Aortic smooth muscle cell (primary cell): Measurements from ENCODE around the gene KLRC2. TPM values are rescaled to one million over a fixed set of nuclear protein-coding genes. Genes with fewer than 3 reads are reported as not detected.

Experiments used
- total RNA-seq: library from RNA; depleted of rRNA; stranded (reverse); fragments of >200 nt; gene quantifications from 2 replicates; pipeline ENCODE4 v1.2.3, GENCODE V29; 2014

KLRC2 gene
- not detected in 2 replicates for total RNA-seq

GRCh38 chr12:10435816-10436215, at the start of gene KLRC2:
KLRC2 (minus strand) TSS chr12:10436010; CDS start chr12:10435986, 24 bp downstream.

GRCh38 chr12:10453156-10453555, 17.3 kb upstream of the KLRC2 start, which contains the start of gene KLRC1:
KLRC1 (minus strand) TSS chr12:10453377; CDS start chr12:10451156, 2,221 bp downstream.

DNA sequence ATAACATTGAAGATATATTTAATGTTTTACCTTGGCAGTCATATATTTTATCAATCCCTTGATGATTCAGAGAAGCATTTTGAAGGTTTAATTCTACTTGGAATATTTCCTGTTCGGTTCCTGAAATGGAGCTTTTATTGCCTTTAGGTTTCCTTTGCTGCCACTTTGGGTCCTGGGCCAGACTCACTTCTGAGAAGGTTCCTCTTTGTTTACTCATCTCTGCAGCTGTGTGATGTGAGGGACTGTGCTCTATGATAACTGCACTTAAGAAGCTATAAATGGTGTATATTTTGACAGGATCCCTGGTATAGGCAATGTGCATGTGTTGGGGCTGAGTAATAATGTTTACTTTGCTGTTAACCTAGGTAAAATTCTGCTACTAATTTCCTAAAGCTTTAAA, 15.5 kb downstream of the KLRC2 start, which contains the start of gene KLRC3:
Gene KLRC3 (minus strand): TSS at position 262 of the 400 bp plus-strand sequence. CDS start 45 bp downstream, at position 217.

DNA sequence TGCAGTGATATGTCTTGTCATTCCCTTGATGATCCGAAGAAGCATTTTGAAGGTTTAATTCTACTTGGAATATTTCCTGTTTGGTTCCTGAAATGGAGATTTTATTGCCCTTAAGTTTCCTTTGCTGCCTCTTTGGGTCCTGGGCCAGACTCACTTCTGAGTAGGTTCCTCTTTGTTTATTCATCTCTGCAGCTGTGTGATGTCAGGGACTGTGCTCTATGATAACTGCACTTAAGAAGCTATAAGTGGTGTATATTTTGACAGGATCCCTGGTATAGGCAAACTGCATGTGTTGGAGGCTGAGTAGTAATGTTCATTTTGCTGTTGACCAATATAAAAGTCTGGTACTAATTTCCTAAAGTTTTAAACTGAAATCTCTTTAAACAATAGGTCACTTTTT, 26.4 kb downstream of the KLRC2 start, which contains the start of gene KLRC4:
Gene KLRC4 (minus strand): TSS at position 366 of the 400 bp plus-strand sequence. CDS start 182 bp downstream, at position 184.

GRCh38 chr12:10389904-10390303, 45.9 kb downstream of the KLRC2 start, which contains the start of gene KLRK1:
KLRK1 (minus strand) TSS chr12:10390041; CDS start chr12:10388810, 1,231 bp downstream.

Other genes with a start within 250 kb of the KLRC2 start
- 45.8 and 55.0 TPM in 2 replicates for gene GABARAPL1, start 223.1 kb downstream of the KLRC2 start, total RNA-seq
- 0.06 and 0.13 TPM in 2 replicates for gene KLRD1, start 128.1 kb downstream of the KLRC2 start, total RNA-seq
- gene KLRK1, start 46.0 kb downstream of the KLRC2 start, total RNA-seq = not detected in 2 replicates
- not detected in 2 replicates for gene KLRC4, start 26.3 kb downstream of the KLRC2 start, total RNA-seq
- not detected in 2 replicates for gene KLRC3, start 15.4 kb downstream of the KLRC2 start, total RNA-seq
- gene KLRC1, start 17.4 kb upstream of the KLRC2 start, total RNA-seq = not detected in 2 replicates
- 0.93 and 1.3 TPM in 2 replicates for gene EIF2S3B, start 69.9 kb upstream of the KLRC2 start, total RNA-seq
- 21.7 and 27.8 TPM in 2 replicates for gene MAGOHB, start 177.6 kb upstream of the KLRC2 start, total RNA-seq
- 0.40 and 0.56 TPM in 2 replicates for gene STYK1, start 238.0 kb upstream of the KLRC2 start, total RNA-seq